Caco-2 (cell line): Measurements from ENCODE around the gene LDLRAD4. TPM values are rescaled to one million over a fixed set of nuclear protein-coding genes. Genes with fewer than 3 reads are reported as not detected.

Experiments used
- BruUV-seq: library from RNA; stranded (reverse); fragments of 400-500 nt; replicated peaks from 2 replicates; lab custom pipeline; 2021; lab: Mats Ljungman, UMichigan
- CTCF ChIA-PET: fragments of 300-600 bp; sonication (Branson Sonifier 250); formaldehyde crosslinking; loops from one replicate; lab custom pipeline; 2022; ENCODE audit warnings: antibody characterized with exemption; lab: Charles Lee
- POLR2A ChIA-PET: fragments of 300-600 bp; sonication (Branson Sonifier 250); formaldehyde crosslinking; loops from one replicate; lab custom pipeline; 2022; ENCODE audit warnings: antibody characterized with exemption; lab: Charles Lee
- DNase-seq, 2 experiments: peaks; one replicate each; pipeline versions ENCODE4 v3.0.0 to v3.0.0-alpha.2; 2020 to 2022
- H3K27me3 ChIP-seq: replicated peaks from 2 replicates; pipeline ENCODE4 v1.6.0; 2011; ENCODE audit warnings: low read length; ENCODE audit not compliant: control insufficient read depth, insufficient read depth
- H3K36me3 ChIP-seq: 2 replicates; pipeline ENCODE4 v1.5.1; 2011; ENCODE audit warnings: low read length; ENCODE audit not compliant: control insufficient read depth, insufficient read depth
- H3K4me1 ChIP-seq: fragments of 250-450 bp; sonication (Bioruptor Pico); 2 replicates; pipeline ENCODE4 v1.5.1; 2020; ENCODE audit warnings: mild to moderate bottlenecking
- H3K4me3 ChIP-seq: 2 replicates; pipeline ENCODE4 v1.5.1; 2011; ENCODE audit warnings: low read depth, mild to moderate bottlenecking, control low read depth, low read length
- H3K9me3 ChIP-seq: fragments of 250-450 bp; sonication (Bioruptor Pico); 2 replicates; pipeline ENCODE4 v1.5.1; 2020; ENCODE audit warnings: mild to moderate bottlenecking, moderate library complexity
- H3K27ac Mint-ChIP-seq: one replicate; pipeline ENCODE4 v1.8.0; 2022; ENCODE audit warnings: mixed read lengths; ENCODE audit not compliant: unreplicated experiment
- H3K27me3 Mint-ChIP-seq: one replicate; pipeline ENCODE4 v1.8.0; 2022; ENCODE audit warnings: mixed read lengths; ENCODE audit not compliant: insufficient read depth, unreplicated experiment
- H3K36me3 Mint-ChIP-seq: one replicate; pipeline ENCODE4 v1.8.0; 2022; ENCODE audit warnings: mild to moderate bottlenecking, mixed read lengths; ENCODE audit not compliant: insufficient read depth, unreplicated experiment
- H3K4me1 Mint-ChIP-seq: one replicate; pipeline ENCODE4 v1.8.0; 2022; ENCODE audit warnings: low read depth, mixed read lengths; ENCODE audit not compliant: unreplicated experiment
- H3K4me3 Mint-ChIP-seq: one replicate; pipeline ENCODE4 v1.8.0; 2022; ENCODE audit warnings: mild to moderate bottlenecking, moderate library complexity, mixed read lengths; ENCODE audit not compliant: unreplicated experiment
- H3K9me3 Mint-ChIP-seq: one replicate; pipeline ENCODE4 v1.8.0; 2022; ENCODE audit warnings: mixed read lengths; ENCODE audit not compliant: unreplicated experiment
- intact Hi-C: fragments of 100-400 bp; cut with micrococcal nuclease; formaldehyde crosslinking; loops from one replicate; pipeline ENCODE4 v1.10.0; 2022; ENCODE audit not compliant: unreplicated experiment
- total RNA-seq: library from RNA; stranded (reverse); gene quantifications from 2 replicates; pipeline ENCODE4 v1.2.3, GENCODE V29; 2022
- TF ChIP-seq, protein P1 (sequence below), 2 experiments: fragments of 200-600 bp in 1 of 2; IDR thresholded peaks; 1 replicate in 1 of 2; 2 replicates in 1 of 2; pipeline versions ENCODE4 v1.5.1 to v1.8.0; 2011 to 2022; ENCODE audit warnings: antibody characterized with exemption in 1 of 2, control low read depth in 1 of 2, inconsistent platforms in 1 of 2, low read depth in 1 of 2, low read length in 1 of 2, mild to moderate bottlenecking in 1 of 2, moderate library complexity in 1 of 2; ENCODE audit not compliant: insufficient read depth in 1 of 2, severe bottlenecking in 1 of 2, unreplicated experiment in 1 of 2

The LDLRAD4 gene
- total RNA-seq, 1 experiment from 2014 or later = 1.2 TPM

GRCh38 chr18:13225261-13225660 is 6.7 kb downstream of the LDLRAD4 start:
- Histone ChIP-seq H3K9me3 (no peaks in the 10 kb centered on the region), H3K4me1 (no peaks in the 10 kb centered on the region), H3K36me3 (no peaks in the 10 kb centered on the region), H3K27me3 (0 out of 2 replicates have a peak, but pooled peaks cover 2% of the 10 kb centered on the region), H3K4me3 (no peak overlapping the region)
- POLR2A ChIA-PET = interaction anchor here (0.7 kb wide), 1 partner anchor 144 kb away, joined by 3 read pairs; no protein-coding TSS in a partner anchor
- Mint-ChIP-seq H3K36me3 (no peaks in the 10 kb centered on the region), H3K27ac (no peak overlapping the region), H3K9me3 (no peaks in the 10 kb centered on the region), H3K27me3 (peaks cover 16% of the 10 kb centered on the region), H3K4me1 (no peaks in the 10 kb centered on the region), H3K4me3 (no peak overlapping the region)
- TF ChIP-seq, protein P1, sequence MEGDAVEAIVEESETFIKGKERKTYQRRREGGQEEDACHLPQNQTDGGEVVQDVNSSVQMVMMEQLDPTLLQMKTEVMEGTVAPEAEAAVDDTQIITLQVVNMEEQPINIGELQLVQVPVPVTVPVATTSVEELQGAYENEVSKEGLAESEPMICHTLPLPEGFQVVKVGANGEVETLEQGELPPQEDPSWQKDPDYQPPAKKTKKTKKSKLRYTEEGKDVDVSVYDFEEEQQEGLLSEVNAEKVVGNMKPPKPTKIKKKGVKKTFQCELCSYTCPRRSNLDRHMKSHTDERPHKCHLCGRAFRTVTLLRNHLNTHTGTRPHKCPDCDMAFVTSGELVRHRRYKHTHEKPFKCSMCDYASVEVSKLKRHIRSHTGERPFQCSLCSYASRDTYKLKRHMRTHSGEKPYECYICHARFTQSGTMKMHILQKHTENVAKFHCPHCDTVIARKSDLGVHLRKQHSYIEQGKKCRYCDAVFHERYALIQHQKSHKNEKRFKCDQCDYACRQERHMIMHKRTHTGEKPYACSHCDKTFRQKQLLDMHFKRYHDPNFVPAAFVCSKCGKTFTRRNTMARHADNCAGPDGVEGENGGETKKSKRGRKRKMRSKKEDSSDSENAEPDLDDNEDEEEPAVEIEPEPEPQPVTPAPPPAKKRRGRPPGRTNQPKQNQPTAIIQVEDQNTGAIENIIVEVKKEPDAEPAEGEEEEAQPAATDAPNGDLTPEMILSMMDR (IDR thresholded peaks at IDR 0.05; ENCODE audit: insufficient read depth in 1 of 2, low read depth in 1 of 2, low read length in 1 of 2, severe bottlenecking in 1 of 2, unreplicated experiment in 1 of 2) = no peak
- CTCF ChIA-PET = no interaction called here
- no TSS peak for BruUV-seq
- DNase-seq = no peak
- intact Hi-C loops = loop anchor here (10.0 kb wide), 1 partner anchor 60 kb away; no protein-coding TSS in a partner anchor

DNA sequence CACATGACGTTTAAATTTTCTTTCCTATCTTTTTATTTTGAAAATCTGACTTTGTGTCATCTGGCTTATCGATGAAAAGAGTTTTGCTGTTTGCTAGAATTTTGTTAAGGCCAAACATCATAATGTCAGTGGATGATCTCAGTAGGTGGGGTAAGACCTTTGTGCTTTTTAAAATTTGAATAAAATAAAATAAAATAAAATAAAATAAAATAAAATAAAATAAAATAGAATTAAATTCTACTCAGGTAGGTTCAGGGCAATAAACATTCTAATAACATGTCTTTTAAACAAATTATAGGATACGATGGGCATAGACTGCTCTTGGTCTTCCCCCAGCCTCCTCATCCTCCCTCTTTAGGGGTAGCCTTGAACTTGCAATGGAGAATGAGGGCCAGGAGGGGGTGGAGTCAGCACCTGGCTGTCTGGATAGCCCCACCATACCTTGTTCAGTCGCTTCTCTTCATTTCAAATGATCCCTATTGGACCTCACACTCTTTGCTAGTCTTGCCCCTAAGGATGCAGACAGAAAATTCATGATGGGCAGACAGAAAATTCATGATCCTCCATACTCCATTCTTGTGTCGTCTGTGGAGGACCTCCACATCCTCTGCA is 8.1 kb downstream of the LDLRAD4 start:
- ChIA-PET POLR2A (no interaction called here), CTCF (no interaction called here)
- no peaks in the 10 kb centered on the region for H3K9me3 Mint-ChIP-seq
- H3K27me3 ChIP-seq = no peaks in the 10 kb centered on the region
- TF ChIP-seq, protein P1 (IDR thresholded peaks at IDR 0.05; ENCODE audit: insufficient read depth in 1 of 2, low read depth in 1 of 2, low read length in 1 of 2, severe bottlenecking in 1 of 2, unreplicated experiment in 1 of 2) = no peak
- no peaks in the 10 kb centered on the region for H3K36me3 Mint-ChIP-seq
- DNase-seq = no peak
- H3K27me3 Mint-ChIP-seq = peaks cover 9% of the 10 kb centered on the region
- H3K4me1 ChIP-seq = no peaks in the 10 kb centered on the region
- no peaks in the 10 kb centered on the region for H3K4me1 Mint-ChIP-seq
- H3K27ac Mint-ChIP-seq = no peak overlapping the region
- no peaks in the 10 kb centered on the region for H3K9me3 ChIP-seq
- intact Hi-C loops = loop anchor here (10.0 kb wide), 1 partner anchor 58 kb away; no protein-coding TSS in a partner anchor
- BruUV-seq = no TSS peak
- no peaks in the 10 kb centered on the region for H3K36me3 ChIP-seq
- no peak overlapping the region for H3K4me3 ChIP-seq
- H3K4me3 Mint-ChIP-seq = no peak overlapping the region

- Mint-ChIP-seq H3K36me3 (peaks cover 4% of the 10 kb centered on the region), H3K27me3 (peaks cover 10% of the 10 kb centered on the region), H3K27ac (no peak overlapping the region), H3K9me3 (no peaks in the 10 kb centered on the region), H3K4me3 (no peak overlapping the region), H3K4me1 (no peaks in the 10 kb centered on the region)
- H3K36me3 ChIP-seq = no peaks in the 10 kb centered on the region
- no peaks in the 10 kb centered on the region for H3K4me1 ChIP-seq
- H3K27me3 ChIP-seq = no peaks in the 10 kb centered on the region; the same call in 1 of the 2 replicates
- TF ChIP-seq, protein P1 (IDR thresholded peaks at IDR 0.05; ENCODE audit: insufficient read depth in 1 of 2, low read depth in 1 of 2, low read length in 1 of 2, severe bottlenecking in 1 of 2, unreplicated experiment in 1 of 2) = no peak
- no TSS peak for BruUV-seq
- DNase-seq = no peak
- intact Hi-C loops = loop anchor here (10.0 kb wide), 1 partner anchor 57 kb away; no protein-coding TSS in a partner anchor
- POLR2A ChIA-PET = no interaction called here
- no peaks in the 10 kb centered on the region for H3K9me3 ChIP-seq
- CTCF ChIA-PET = no interaction called here
- H3K4me3 ChIP-seq = no peak overlapping the region
Observed at GRCh38 chr18:13227910-13228309, 9.3 kb downstream of the LDLRAD4 start.
